T-helper 2 cell treated with Interferon-gamma antibody and Interleukin-4, amounts not matched to agents 5 μg/mL and 100 μg/mL, for 36 hours (primary cell): ENCODE results near the gene SCAPER.
"Not testable (repeated sequence)": the region's sequence is repeated elsewhere in the genome, so short reads cannot be mapped to it uniquely, and the experiment has no call there.

Source experiments
- DNase-seq: peaks from one replicate; pipeline ENCODE4 v3.0.0; 2021; ENCODE audit warnings: low spot score
- H3K27ac Mint-ChIP-seq: one replicate; pipeline ENCODE4 v1.8.0; 2021; ENCODE audit warnings: mild to moderate bottlenecking, mixed read lengths
- H3K27me3 Mint-ChIP-seq: one replicate; pipeline ENCODE4 v1.8.0; 2021; ENCODE audit warnings: low read depth, mixed read lengths
- H3K36me3 Mint-ChIP-seq: one replicate; pipeline ENCODE4 v1.8.0; 2021; ENCODE audit warnings: low read depth, mixed read lengths
- H3K4me1 Mint-ChIP-seq: one replicate; pipeline ENCODE4 v1.8.0; 2021; ENCODE audit warnings: low read depth, mixed read lengths
- H3K4me3 Mint-ChIP-seq: one replicate; pipeline ENCODE4 v1.8.0; 2022; ENCODE audit warnings: mild to moderate bottlenecking, moderate library complexity, mixed read lengths
- H3K9me3 Mint-ChIP-seq: one replicate; pipeline ENCODE4 v1.8.0; 2021; ENCODE audit warnings: mixed read lengths

Gene SCAPER

DNA sequence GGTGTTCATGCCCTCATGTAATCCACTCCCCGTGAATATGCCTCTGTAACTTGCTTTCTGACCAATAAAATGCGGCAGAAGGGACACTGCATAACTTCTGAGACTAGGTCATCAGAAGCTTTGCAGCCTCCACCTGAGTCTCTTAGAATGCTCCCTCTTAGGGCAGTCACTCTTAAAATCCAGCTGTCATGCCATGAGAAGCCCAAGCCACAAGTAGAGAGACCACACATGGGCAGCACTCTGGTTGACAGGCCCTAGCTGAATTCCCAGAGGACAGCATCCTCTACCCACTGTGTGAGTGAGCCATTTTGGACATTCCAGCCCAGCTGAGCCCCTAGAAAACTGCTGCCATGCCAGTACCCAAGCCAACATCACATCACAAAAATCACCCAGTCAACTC lies 41.4 kb downstream of the SCAPER start:
- Mint-ChIP-seq H3K4me1 (peaks cover 12% of the 10 kb centered on the region), H3K9me3 (no peaks in the 10 kb centered on the region), H3K4me3 (no peak overlapping the region), H3K27ac (no peak overlapping the region), H3K36me3 (peaks cover 4% of the 10 kb centered on the region), H3K27me3 (no peaks in the 10 kb centered on the region)
- DNase-seq = no peak

DNA sequence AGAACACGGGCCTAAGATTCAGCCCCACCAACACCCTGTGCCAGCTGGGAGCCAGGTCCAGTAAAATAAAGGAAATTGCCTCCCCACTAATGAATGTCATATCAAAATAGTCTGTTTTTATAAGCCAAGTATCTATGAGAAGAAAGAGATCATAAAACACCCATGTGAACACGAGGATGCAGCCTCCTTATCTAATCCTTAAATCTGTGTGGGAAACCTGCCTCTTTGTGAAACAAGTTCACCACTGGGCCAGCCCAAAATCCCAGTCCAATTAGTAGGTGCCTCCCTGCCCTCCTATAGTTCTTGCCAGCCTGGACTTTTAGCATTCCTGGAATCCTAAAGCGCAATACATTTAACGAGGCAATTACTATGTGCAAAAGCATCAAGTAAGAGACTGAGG lies 42.0 kb downstream of the SCAPER start:
- no peak overlapping the region for H3K27ac Mint-ChIP-seq
- no peak overlapping the region for H3K4me3 Mint-ChIP-seq
- no peak for DNase-seq
- no peaks in the 10 kb centered on the region for H3K9me3 Mint-ChIP-seq
- H3K36me3 Mint-ChIP-seq = peaks cover 4% of the 10 kb centered on the region
- peaks cover 12% of the 10 kb centered on the region for H3K4me1 Mint-ChIP-seq
- no peaks in the 10 kb centered on the region for H3K27me3 Mint-ChIP-seq

DNA sequence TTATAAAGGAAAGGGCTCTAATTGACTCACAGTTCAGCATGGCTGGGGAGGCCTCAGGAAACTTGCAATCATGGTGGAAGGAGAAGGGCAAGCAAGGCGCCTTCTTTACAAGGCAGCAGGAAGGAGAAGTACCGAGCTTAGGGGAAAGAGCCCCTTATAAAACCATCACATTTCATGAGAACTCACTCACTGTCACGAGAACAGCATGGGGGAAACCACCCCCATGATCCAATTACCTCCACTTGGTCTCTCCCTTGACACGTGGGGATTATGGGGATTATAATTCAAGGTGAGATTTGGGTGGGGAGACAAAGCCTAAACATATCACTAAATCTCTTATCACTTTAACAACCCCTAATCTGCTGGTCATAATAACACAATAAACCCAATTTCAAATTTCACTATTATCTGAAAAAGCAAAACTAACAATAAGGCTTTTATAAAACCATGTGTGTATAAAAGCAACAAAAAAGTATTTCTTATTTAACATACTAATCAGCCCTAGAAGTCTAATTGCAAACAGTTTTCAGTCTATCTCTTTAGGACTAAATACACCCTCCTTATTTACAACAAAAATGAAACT lies 43.2 kb downstream of the SCAPER start:
- Mint-ChIP-seq H3K9me3 (no peaks in the 10 kb centered on the region), H3K27ac (no peak overlapping the region), H3K4me1 (peaks cover 12% of the 10 kb centered on the region), H3K27me3 (no peaks in the 10 kb centered on the region), H3K36me3 (peaks cover 5% of the 10 kb centered on the region), H3K4me3 (no peak overlapping the region)
- DNase-seq = no peak

DNA sequence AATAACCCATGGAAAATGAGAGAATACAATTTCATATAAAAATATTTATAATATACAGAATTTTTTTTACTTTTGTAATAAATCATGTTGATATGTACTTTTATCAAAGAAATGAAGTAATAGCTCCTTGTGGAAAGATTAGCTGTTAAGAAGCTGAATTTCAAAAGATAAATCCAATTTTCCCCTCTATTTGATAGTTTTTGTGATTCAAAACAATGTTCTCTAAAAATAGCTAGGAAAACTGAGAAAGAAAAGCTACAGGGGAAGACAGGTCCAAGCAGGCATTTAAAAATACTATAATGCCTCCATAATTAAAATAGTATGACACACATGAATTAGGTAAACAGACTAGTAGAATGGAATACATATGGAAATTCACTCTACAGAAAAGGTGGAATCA lies 44.9 kb downstream of the SCAPER start:
- peaks cover 14% of the 10 kb centered on the region for H3K36me3 Mint-ChIP-seq
- H3K4me1 Mint-ChIP-seq = peaks cover 2% of the 10 kb centered on the region
- no peaks in the 10 kb centered on the region for H3K27me3 Mint-ChIP-seq
- no peak overlapping the region for H3K27ac Mint-ChIP-seq
- no peak overlapping the region for H3K4me3 Mint-ChIP-seq
- no peak for DNase-seq
- peaks cover 7% of the 10 kb centered on the region for H3K9me3 Mint-ChIP-seq

DNA sequence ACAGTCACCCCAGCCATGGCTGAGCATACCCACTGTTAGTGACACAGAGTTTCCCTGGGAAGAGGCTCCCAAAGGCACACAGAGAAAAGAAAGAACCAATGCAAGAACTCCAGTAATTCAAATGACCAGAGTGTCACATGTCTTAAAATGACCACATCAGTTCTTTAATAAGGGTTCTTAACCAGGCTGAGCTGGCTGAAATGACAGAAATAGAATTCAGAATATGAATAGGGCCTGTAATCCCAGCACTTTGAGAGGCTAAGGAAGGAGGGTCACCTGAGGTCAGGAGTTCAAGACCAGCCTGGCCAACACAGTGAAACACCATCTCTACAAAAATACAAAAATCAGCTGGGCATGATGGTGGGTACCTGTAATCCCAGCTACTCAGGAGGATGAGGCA lies 54.8 kb downstream of the SCAPER start:
- not testable (repeated sequence) for DNase-seq
- peaks cover 56% of the 10 kb centered on the region for H3K36me3 Mint-ChIP-seq

DNA sequence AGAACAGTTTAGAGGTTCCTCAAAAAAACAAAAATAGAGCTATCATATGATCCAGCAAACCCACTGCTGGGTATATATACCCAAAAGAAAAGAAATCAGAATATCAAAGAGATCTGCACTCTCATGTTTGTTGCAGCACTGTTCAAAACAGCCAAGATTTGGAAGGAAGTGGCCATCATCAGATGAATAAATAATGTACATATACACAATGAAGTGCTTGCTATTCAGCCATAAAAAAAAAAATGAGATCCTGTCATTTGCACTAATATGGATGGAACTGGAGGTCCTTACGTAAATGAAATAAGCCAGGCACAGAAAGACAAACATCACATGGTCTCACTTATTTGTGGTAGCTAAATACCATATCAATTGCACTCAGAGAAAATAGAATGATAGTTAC lies 58.4 kb downstream of the SCAPER start:
- H3K4me1 Mint-ChIP-seq = peaks cover 2% of the 10 kb centered on the region
- DNase-seq = no peak
- peaks cover 11% of the 10 kb centered on the region for H3K9me3 Mint-ChIP-seq
- H3K36me3 Mint-ChIP-seq = peaks cover 26% of the 10 kb centered on the region
- H3K27me3 Mint-ChIP-seq = no peaks in the 10 kb centered on the region
- H3K27ac Mint-ChIP-seq = no peak overlapping the region
- H3K4me3 Mint-ChIP-seq = no peak overlapping the region

More for the DNA sequence above, 54.8 kb downstream of the SCAPER start:
- peaks cover 38% of the 10 kb centered on the region for H3K9me3 Mint-ChIP-seq
- H3K4me1 Mint-ChIP-seq, H3K4me3 Mint-ChIP-seq, H3K27ac Mint-ChIP-seq, H3K27me3 Mint-ChIP-seq: not testable (repeated sequence)

DNA sequence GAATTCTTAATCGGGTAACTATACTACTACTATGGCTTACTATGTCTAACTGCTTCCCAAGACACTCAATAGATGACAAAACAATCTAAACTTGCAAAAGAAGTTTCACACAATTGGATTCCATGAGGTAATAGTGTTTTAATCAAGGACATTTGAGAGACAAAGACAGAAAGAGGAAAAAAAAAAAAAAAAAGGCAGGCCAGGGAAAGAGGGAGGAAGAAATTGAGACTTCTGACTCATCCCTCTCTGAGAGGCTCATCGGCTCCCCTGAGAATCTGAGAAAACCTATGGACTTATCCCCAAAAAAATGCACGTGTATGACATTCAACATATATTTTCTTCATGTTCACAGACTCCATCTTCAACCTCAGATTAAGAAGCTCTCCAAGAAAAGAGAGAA lies 61.0 kb downstream of the SCAPER start:
- DNase-seq = no peak
- peaks cover 2% of the 10 kb centered on the region for H3K4me1 Mint-ChIP-seq
- H3K4me3 Mint-ChIP-seq = no peak overlapping the region
- H3K9me3 Mint-ChIP-seq = no peaks in the 10 kb centered on the region
- no peaks in the 10 kb centered on the region for H3K27me3 Mint-ChIP-seq
- H3K27ac Mint-ChIP-seq = no peak overlapping the region
- H3K36me3 Mint-ChIP-seq = peaks cover 4% of the 10 kb centered on the region

DNA sequence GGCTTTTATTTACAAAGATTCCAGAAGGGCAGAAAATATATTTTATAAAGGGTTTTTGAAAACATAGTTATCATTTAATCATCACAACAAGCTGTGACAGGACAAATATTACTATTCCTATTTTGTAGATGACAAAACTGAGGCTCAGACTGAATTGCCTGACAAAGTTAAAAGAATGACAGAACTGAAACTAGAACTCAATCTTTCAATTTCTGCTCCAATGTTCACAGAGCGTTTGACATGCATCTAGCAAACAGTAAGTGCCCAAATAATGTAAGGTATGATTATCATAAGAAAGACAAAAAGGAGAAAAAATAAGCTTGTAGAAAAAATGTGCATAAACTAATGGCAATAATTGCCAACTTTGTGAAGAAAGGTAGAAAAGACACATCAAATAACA lies 61.9 kb downstream of the SCAPER start:
- no peak for DNase-seq
- no peak overlapping the region for H3K27ac Mint-ChIP-seq
- H3K27me3 Mint-ChIP-seq = no peaks in the 10 kb centered on the region
- H3K9me3 Mint-ChIP-seq = no peaks in the 10 kb centered on the region
- peaks cover 2% of the 10 kb centered on the region for H3K4me1 Mint-ChIP-seq
- peaks cover 7% of the 10 kb centered on the region for H3K36me3 Mint-ChIP-seq
- H3K4me3 Mint-ChIP-seq = no peak overlapping the region

DNA sequence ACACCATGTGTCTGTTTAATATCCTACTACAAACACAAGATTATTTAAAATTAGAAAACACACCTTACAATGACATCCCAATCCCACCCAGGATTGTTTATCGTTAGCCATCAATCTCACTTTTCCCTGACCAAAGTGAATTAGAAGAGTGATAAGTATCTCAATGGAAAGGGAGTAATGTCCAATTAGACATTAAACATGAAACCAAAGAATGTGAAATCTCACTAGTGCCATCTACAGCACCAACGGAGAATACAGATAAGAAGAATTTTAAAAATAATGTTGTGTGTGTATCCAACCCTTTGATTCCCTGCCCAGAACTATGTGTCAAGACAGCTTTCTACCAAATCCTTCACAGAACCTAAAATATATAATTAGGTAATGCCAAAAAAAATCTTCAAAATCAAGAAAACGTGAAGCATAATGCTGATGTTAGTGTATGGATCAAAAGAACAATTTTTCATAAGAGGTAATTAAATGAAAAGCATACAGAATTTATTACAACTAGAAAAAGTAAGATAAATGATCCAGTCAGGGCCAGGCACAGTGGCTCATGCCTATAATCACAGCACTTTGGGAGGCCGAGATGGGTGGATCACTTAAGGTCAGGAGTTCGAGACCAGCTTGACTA lies 64.2 kb downstream of the SCAPER start:
- peaks cover 12% of the 10 kb centered on the region for H3K36me3 Mint-ChIP-seq
- H3K4me1 Mint-ChIP-seq = peaks cover 4% of the 10 kb centered on the region
- no peak overlapping the region for H3K4me3 Mint-ChIP-seq
- peaks cover 16% of the 10 kb centered on the region for H3K9me3 Mint-ChIP-seq
- DNase-seq = no peak
- no peak overlapping the region for H3K27ac Mint-ChIP-seq
- no peaks in the 10 kb centered on the region for H3K27me3 Mint-ChIP-seq

DNA sequence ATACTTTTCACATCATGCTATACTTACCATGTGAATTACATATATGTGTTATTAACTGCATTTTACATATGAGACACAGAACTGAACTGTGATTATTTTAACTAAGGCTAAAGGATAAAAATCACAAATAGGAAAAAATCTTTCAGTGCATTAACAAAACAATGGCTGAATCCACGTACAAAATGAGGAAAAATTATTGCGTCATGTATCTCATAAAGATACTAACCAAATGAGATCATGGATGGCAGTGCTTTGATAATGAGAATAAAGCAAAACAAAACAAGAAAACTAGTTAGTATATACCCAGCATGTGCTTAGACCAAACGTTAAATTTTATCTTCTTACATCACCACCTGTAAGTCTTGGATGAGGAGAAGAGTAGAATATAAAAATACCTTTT lies 66.0 kb downstream of the SCAPER start:
- Mint-ChIP-seq H3K36me3 (peaks cover 15% of the 10 kb centered on the region), H3K27me3 (no peaks in the 10 kb centered on the region)

DNA sequence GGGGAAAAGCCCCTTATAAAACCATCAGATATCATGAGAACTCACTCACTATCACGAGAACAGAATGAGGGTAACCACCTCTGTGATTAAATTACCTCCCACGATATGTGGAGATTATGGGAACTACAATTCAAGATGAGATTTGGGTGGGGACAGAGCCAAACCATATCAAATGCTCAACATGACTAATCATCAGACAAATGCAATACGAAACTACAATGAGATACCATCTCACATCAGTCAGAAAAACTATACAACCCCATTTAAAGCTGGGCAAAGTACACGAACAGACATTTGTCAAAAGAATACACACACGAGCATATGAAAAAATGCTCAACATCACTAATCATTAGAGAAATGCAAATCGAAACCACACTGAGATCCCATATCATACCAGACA lies 67.7 kb downstream of the SCAPER start:
- no peaks in the 10 kb centered on the region for H3K27me3 Mint-ChIP-seq
- peaks cover 2% of the 10 kb centered on the region for H3K4me1 Mint-ChIP-seq
- peaks cover 16% of the 10 kb centered on the region for H3K36me3 Mint-ChIP-seq
- H3K9me3 Mint-ChIP-seq = peaks cover 35% of the 10 kb centered on the region
- no peak overlapping the region for H3K27ac Mint-ChIP-seq
- no peak for DNase-seq
- no peak overlapping the region for H3K4me3 Mint-ChIP-seq

More for the DNA sequence above, 66.0 kb downstream of the SCAPER start:
- H3K9me3 Mint-ChIP-seq = peaks cover 26% of the 10 kb centered on the region
- no peak overlapping the region for H3K27ac Mint-ChIP-seq
- no peak for DNase-seq
- H3K4me3 Mint-ChIP-seq = no peak overlapping the region
- peaks cover 4% of the 10 kb centered on the region for H3K4me1 Mint-ChIP-seq

DNA sequence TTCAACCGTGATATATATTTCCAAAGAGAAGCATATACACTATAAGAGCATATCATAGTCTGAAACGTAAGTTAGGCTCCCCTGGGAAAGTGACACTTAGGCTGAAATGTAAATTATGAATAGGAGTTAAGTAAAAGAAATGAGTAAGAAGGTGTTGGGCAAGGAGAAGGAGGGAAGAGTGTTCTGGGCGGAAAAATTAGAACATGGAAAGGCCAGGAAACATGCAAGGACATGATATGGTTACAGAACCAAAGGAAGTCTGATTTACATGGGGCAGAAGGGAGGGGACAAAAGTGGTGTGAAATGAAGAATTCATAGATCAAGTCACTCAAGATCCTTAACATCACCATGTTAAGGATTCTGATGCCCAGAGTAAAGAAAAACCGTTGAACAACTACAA lies 75.2 kb downstream of the SCAPER start:
- Mint-ChIP-seq H3K9me3 (peaks cover 17% of the 10 kb centered on the region), H3K27ac (no peak overlapping the region), H3K4me1 (peaks cover 6% of the 10 kb centered on the region), H3K4me3 (no peak overlapping the region), H3K36me3 (peaks cover 3% of the 10 kb centered on the region), H3K27me3 (no peaks in the 10 kb centered on the region)
- no peak for DNase-seq

DNA sequence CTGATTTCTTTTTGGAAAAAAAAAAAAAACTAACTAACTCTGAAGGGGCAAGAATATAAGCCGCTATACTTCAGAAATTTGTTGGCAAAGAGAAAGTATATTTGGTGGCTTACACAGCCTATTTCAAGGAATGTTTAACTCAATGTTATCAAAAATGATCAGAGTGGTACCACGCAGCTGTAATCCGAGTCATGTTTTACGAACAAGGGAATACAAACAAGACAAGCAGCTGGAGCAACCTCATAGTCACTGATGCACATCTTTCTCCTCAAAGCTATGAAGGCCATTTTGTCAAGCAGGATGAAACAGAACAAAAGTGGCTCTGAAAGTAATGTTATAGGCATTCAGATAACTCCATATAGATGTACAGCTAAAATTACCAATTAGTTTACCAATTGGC lies 81.2 kb downstream of the SCAPER start:
- Mint-ChIP-seq H3K4me1 (peaks cover 14% of the 10 kb centered on the region), H3K27ac (no peak overlapping the region), H3K27me3 (no peaks in the 10 kb centered on the region), H3K9me3 (no peaks in the 10 kb centered on the region), H3K36me3 (peaks cover 3% of the 10 kb centered on the region), H3K4me3 (no peak overlapping the region)
- no peak for DNase-seq

DNA sequence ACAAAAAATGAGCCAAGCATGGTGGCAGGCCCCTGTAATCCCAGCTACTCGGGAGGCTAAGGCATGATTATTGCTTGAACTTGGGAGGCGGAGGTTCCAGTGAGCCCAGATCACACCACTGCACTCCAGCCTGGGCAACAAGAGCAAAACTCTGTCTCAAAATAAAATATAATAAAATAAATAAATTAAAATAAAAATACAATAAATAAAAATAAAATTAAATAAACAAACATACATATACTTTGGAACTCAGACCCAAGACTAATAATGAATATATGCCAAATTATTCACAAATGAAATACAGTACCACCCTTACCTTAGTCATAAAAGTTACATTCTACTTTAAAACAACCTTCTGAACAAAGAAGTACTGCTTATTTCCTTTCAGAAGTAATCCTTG lies 81.8 kb downstream of the SCAPER start:
- Mint-ChIP-seq H3K27ac (no peak overlapping the region), H3K27me3 (no peaks in the 10 kb centered on the region), H3K36me3 (peaks cover 4% of the 10 kb centered on the region), H3K4me3 (no peak overlapping the region), H3K9me3 (no peaks in the 10 kb centered on the region), H3K4me1 (peaks cover 15% of the 10 kb centered on the region)
- no peak for DNase-seq

DNA sequence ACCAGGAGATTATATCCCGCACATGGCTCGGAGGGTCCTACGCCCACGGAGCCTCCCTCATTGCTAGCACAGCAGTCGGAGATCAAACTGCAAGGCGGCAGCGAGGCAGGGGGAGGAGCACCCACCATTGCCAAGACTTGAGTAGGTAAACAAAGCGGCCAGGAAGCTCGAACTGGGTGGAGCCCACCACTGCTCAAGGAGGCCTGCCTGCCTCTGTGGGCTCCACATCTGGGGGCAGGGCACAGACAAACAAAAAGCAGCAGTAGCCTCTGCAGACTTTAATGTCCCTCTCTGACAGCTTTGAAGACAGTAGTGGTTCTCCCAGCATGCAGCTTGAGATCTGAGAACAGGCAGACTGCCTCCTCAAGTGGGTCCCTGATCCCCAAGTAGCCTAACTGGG lies 86.2 kb downstream of the SCAPER start:
- peak overlapping the region; percentile 69 for H3K4me3 Mint-ChIP-seq
- not testable (repeated sequence) for DNase-seq, H3K9me3 Mint-ChIP-seq, H3K27ac Mint-ChIP-seq, H3K36me3 Mint-ChIP-seq, H3K27me3 Mint-ChIP-seq
- H3K4me1 Mint-ChIP-seq = peaks cover 10% of the 10 kb centered on the region
